Activated naive CD4-positive, alpha-beta T cell treated with anti-CD3 and anti-CD28 coated beads, Interleukin-2, amount 50 U/mL, for 16 hours (primary cell): ENCODE data around the gene POU6F2.

Experiments used
- DNase-seq: peaks from one replicate; pipeline ENCODE4 v3.0.0-alpha.2; 2020

POU6F2 gene

DNA sequence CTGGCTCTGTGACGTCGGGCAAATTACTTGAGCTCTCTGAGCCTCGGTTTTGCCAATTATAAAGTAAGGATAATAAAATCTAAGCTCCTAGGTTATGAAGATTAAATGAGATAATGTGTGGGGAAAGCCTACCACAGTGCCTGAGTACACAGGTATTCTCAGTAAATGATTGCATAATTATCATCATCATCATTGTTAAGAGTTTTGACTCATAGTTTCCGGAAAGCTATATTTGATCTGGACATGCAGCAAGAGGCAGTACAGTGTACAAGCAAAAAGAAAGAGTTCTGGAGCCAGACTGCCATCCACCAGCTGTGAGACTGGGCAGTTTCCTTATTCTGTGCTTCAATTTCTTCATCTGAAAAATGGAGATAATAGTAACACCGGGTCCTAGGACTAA is 432.9 kb downstream of the POU6F2 start:
- DNase-seq, result no peak

DNA sequence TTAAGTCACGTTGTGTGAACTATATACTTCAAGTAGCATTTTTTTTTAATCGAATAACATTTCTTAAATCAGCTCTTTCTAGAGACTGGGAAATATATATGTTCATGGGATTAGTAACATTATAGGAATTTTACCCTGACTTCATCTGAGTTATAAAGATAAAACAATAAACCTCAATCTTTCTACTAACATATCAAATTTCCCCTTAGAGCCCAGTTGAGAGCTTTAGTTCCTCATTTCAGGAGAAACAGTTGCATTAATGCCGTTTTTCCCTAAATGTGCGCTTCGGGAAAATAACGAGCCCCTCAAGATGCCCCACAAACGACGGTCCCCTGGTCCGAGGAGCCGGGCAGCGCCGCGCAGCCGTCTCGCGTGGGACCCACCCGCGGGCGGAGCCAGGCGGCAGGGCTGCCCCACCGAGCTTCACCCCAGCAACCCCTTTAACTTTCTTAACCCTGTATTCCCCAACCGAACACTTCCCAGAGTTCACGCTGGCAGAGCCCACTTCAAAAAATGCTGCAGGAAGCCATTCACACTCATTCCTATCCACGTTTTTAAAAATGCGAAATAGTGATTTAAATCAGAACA is 436.0 kb downstream of the POU6F2 start:
- no peak for DNase-seq

DNA sequence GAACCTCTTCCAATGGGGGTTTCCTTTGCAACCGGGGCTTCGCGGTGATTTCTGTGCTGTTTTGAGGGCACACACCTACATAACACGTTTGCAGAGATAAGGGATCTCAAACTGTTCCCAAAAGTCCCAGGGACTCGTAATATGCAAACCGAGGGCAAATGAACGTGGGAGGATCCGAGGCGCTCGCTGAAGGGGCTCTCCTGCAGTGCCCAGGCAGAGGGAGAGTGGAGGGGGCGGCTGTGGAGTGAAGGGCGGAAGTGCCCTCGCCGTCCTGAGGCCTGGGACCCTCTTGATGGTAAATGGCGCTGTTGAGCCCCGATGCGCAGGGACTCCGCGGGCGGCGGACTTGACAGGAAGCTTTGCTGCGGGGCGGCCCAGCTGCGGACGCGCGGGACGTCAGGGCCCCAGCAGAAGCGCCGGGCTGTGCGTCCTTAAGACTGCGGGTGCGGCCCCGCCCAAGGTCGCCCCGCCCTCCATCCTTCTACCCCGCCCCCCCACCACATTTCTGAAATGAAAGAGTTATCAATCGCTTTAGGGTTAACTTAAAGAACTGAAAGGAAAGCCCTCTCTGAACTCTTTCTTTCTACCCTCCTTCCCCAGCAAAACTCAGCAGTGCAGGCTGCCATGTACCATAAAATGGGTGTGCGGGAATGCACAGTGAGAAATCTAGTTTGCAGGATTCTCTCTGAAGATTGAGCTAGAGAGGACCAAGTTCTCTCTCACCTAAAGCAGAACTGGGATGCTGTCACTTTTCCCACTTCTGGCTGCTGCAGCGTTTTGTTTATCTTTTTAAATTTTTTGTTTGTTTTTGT is 436.7 kb downstream of the POU6F2 start:
- DNase-seq, result peak; percentile 40

DNA sequence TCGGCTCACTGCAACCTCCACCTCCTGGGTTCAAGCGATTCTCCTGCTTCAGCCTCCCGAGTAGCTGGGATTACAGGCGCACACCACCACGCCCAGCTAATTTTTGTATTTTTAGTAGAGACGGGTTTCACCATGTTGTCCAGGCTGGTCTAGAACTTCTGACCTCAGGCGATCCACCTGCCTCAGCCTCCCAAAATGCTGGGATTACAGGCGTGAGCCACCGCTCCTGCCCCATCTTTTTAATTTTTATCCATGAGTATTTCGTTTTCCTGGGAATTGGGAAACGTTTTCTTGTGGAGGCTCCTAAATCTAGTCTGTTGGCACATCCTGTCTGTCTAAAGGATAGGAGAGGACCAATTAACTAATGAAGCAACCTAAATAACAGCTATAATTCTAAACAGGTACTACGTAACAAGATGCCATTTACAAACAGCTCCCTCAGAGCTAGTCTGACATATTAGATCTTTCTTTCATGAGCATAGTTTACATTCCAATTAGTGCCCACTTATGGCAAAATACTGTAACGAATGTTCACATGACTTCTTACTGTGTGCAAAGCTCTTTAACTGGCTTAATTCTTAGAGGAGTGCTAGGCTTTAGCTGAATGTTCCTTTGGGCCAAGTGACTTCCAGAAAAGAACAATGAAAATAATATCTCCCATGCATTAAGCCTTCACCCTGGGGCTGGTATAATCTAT is 437.5 kb downstream of the POU6F2 start:
- DNase-seq, result no peak

DNA sequence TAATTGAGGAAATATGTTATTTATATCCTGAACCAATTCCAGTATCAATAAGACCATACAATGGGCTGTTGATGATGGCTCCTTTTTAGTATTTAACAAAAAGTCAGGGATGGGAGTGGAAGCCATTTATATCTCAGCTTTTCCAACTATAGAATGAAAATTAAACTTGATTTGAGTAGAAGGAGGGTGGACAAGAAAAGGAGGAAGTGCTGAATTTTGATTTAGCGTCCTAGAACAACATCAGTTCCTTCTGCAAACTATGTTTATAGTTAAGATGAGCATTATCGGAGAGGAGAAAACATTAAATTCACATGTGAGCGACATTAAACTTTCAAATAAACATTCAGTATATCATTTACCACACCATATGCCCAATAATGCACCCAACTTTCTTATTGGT is 439.2 kb downstream of the POU6F2 start:
- no peak for DNase-seq

DNA sequence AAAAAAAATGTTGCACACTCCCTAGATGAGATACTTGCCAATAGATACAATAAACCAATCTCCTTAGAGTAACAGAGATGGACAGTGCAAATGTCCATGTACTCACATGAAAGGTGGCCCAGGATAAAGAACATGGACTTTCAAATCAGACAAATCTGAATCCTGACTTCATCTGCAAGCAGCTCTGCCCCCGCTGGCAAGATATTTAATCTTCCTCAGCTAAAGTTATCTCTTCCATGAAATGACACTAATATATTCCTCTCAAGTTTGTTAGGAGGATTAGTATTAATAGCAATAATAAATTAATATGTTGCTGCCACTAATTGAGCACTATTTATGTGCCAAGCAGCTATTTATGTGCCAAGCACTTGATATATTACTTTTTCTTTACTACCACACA is 439.9 kb downstream of the POU6F2 start:
- no peak for DNase-seq

DNA sequence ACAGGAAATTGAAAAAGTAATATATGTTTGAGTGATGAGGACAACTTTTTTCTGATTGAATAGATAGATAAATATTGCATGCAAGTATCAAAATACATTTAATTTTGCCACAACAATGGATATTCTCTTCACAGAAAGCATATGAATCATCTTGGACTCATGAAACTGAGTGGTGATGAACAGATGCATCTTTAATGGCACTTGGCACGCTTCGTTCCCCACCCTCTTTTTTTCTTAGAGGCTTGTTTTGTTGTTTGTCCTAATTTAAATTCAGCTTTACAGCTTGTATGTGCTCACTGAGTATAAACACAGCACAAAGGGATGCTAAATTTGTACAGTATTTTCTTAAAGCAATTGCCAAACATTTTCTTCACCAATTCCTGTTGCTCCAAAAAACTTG is 443.5 kb downstream of the POU6F2 start:
- no peak for DNase-seq

DNA sequence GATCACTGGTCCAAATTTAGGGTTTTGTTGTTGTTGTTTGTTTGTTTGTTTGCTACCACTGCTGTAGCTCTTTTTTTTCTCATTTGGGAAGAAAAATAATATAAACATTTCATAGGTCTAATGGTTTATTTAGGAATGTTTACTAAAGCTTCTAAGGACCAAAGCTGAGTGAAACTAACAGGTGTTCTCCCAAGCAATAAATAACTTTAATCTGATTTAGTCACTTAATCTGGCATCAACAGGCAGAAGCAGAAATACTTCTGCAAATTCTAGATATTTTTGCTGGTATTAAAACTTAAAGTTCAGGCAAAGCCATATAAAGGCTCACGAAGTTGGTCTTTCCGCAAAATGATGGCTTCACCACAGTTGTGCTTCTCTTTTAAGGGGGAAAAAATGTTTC is 444.0 kb downstream of the POU6F2 start:
- no peak for DNase-seq

DNA sequence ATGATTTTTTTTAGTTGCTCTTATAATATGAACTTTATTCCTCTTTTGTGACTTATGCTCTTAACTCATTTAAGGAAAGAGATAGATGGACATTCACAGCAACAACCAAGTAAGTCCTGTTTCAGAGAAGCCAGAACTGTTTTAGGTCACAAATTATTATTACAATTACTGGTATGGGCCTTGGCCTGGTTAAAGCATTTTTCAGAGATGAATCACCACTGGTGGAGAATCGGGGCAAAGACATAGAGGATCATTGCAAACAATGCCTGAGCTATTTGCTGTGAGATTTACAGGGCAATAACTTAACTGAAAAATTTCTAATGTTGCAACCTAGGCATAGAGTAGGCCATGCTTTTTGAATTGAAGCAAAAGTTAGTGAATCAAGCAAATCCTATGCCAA is 450.5 kb downstream of the POU6F2 start:
- DNase-seq, result no peak

DNA sequence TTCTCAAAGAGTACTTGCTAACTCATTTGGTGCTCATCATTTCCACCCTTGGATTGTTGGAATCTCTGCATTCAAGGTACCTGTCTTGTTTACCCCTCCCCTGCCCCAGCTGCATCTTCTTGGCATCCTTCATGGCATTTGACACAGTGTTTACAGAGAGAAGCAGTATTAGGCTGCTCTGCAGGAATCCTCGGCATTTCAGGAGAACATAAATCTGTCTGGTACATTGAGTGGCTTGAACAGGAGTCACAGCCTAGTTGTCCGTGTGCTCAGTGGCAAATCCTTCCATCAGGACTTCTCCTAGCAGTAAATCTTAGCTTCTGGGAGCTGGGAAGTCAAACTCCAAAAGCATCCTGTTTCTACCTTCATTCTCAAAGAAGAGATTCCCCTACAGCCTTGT is 451.7 kb downstream of the POU6F2 start:
- DNase-seq, result no peak

DNA sequence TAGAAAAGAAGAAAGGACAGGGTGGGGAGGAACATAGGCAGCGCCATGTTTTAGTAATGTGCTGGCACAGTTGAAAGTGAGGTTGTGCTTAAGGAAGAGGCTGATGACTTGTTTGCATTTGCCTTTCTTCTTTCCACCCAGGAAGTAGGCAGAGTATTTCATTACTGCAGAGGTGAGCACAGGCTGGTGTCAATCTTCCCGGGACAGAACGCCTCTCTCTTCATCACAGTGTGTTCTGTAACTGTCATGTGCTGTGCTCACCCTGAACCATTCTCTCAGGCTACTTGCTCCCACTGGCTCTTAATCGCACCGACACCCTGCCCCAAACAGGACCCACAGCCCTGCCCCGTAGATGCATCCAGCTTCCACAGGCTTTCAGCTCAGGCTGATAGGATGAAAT is 452.7 kb downstream of the POU6F2 start:
- no peak for DNase-seq

DNA sequence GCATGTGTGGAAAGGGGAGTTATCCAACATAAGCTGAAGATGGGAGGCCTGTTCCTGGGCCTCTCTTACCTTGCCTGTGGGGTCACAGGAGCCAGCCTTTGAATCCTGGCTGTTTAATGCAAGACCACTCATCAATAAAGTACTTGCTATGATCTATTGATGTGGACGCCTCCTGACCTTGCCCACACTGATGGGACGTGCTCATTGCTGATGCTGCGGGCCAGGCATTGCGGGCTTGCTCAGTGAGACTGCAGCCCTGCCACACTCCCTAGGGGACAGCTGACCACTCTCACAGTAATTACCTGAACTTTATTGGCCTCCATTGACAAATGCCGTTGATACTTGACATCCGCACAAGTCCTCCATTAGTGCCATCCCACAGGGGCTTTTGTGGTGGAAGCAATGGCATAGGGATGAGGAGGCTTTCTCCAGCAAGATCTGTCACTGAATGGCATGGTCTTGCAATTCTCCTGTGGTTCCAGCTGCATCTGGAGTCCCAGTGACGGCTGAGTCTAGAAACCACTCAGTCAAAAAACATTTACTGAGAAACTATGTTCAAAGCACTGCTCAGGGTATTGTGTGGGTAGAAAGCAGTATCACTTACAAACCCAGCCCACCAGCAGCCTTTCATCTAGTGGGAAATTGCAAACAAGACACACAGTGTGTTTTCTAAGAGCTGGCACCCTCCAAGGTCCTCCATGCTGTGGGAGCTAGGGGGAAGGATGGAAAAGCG is 453.4 kb downstream of the POU6F2 start:
- DNase-seq, result no peak

DNA sequence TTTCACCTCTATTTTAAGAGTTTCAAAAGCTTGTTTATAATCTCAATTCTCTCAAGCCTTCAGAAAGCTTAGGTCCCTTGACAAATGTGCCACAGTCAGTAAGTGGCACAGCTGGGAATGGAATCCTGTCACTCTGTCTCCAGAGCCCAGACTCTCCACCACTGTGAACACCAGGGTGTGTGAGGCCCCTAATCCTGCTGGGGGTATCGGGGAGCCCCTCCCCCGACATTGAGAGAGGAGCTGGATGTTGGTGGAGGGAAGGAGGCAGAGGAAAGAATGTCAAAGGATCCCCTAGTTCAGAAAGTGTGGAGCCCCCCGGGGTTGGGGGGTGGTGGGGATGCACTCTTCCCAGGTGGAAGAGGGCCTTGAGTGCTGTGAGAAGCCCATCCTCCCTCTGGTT is 454.7 kb downstream of the POU6F2 start:
- no peak for DNase-seq

DNA sequence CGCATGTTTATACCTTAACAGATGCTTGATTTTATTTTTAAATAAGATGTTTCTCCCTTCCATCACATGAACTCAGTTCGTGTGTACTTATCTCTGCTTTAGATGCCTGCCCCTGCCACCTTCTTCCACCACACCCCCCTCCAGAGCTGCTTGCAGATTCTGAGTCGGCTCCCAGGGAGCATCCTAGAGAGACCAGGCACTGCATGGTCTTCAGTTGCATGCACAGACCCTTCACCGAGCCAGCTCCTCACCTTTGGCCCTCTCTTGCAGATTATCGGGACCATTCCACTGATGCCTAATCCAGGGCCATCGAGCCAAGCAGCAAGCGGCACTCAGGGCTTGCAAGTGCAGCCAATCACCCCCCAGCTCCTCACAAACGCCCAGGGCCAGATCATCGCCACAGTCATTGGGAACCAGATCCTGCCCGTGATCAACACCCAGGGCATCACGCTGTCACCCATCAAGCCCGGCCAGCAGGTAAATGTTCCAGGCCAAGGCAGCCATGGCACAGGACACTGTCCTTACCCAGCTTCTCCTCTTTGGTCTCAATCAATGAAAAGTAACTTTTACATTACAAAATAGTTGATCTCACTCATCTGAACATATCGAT is 455.2 kb downstream of the POU6F2 start:
- no peak for DNase-seq

DNA sequence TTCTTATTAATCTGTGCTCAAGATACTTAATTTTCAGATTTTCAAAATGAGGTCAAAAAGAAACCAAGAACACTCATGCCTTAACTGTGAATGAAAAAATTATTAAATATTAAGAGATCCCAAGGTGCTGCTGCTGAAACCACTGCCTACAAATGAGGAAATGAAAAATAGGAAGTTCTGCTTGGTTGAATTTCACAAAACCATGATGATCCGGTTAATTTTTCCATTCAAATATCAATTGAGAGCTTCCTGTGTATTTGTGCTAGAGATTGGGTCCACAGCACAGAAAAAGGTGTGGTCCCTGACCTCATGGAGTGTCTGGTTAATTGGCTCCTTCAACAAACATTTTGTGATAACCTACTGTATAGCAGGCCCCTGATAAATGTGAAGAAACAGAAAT is 455.8 kb downstream of the POU6F2 start:
- DNase-seq, result no peak

DNA sequence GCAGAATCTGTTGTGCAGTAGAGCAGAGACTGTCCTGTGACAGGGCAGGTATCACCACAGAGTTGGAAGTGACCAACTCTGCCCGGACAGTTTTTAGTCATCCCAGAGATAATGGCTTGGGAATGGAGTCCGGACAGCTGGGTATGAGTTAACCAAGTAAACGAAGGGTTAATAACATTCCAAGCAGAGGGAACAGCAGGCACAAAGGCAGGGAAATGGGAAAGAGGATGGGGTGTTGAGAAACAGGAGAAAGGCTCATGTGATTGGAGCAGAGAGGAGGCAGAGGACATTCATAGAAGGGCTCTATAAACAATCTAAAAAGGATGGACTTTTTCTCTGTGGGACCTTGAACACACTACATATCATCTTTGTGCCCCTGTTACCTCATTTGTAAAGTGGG is 456.3 kb downstream of the POU6F2 start:
- DNase-seq, result no peak

DNA sequence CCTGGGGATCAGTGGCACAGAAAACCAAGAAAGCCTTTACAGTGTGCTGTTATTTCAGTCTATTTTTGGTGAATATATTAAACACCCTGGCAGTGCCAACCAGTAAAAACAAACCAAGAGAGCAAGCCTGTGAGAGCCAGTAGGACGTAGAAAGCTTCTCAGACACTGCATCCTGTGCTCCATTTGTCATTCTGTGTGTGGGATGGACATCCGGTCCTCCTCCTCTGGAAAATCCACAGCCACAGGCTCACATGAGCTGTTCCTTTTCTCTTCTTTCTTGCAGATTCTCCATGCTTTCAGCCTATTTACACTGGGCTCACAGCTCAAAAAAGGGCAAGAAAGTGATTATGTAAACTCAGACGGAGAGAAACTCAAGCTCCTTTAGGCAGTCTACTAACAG is 468.8 kb downstream of the POU6F2 start:
- DNase-seq, result no peak

DNA sequence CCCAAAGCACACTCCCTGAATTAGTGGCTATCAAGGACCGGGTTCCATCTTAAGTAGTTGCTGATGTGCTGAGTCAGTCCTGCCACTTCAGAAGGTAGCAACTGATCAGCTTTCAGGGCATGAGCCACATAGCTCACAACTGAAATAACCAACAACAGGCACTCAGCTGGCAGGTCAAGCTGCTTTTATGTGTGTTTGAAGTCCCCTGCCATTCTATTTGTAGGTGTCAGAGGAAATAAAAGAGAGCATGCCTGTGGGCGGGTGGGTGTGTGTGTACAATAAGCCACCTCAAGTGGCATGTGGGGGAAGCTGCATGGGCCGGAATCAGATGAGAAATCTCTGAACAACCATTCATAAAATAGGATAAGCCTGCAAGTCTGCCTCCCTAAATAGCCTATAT is 474.2 kb downstream of the POU6F2 start:
- DNase-seq, result no peak

DNA sequence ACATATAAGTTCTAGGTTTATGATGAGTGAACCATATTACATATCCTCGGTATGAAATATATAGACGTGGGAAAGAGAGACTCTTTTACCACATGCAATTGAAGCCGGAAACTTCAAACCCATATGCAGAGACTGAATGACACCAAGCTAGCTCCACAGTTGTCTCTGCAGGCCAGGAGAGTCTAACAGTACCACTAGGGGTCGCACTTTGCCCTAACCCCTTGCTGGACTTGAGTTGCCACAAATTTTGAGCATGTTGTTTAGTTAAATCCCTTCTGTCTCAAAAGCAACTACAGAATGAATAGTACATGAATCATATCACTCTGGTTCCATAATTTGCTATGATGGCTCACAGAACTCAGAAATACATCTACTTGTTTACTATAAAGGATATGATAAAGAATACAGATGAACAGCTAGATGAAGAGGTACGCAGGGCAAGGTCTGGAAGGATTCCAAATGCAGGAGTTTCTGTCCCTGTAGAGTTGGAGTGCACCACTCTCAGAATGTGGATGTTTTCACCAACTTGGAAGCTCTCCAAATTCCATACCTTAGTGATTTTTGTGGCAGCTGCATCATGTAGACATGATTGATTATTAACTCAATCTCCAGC is 476.1 kb downstream of the POU6F2 start:
- peak; percentile 43 for DNase-seq

DNA sequence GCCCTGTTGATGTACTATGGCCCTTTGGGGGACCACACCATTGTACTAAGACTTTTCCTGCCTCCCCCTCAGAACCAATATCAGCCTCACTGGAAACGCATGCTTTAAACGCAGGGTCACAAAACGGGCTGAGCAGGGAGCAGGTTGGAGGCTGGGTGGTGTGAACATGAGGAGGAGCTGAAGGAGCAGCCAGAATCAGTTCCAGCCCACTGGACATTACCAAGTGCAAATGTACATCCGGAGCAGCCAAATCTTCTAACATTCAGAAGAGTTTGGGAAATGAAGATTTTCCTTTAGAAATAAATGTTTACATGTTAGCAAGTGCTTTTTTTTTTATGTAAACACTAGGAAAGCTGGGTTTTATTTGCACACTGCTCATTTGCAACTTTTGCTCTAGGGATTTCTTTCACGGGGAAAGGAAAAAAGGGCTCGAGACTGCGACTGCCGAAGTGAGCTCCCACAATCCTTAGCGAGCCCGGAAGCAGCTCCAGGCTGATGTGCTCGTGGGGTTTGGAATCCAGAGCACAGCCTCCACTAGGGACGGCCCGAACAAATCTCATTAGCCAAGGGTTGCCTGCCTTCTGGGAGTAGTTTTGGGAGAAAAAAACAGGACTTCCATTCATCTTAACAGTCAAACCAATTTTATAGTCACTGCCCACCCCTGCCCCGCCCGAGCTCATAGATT is 480.5 kb downstream of the POU6F2 start:
- no peak for DNase-seq

DNA sequence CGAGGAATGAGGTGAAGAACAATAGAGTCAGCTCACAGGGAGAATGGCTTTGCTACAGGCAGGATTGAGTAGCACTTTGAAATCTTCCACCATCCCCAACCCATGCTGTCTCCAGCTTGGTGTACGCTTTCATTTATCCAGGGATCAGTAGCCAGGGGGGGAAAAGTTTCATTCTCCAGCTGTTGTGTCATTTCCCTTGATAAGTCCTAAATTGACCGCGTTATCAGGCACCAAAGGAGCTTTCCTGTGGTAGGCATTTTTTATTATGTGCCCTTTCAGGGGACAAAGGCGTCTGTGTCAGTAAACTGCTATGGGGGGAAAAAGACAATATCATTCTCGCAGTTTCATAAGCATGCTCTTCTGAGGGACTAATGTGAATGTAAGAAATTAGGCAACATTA is 481.9 kb downstream of the POU6F2 start:
- DNase-seq, result no peak

DNA sequence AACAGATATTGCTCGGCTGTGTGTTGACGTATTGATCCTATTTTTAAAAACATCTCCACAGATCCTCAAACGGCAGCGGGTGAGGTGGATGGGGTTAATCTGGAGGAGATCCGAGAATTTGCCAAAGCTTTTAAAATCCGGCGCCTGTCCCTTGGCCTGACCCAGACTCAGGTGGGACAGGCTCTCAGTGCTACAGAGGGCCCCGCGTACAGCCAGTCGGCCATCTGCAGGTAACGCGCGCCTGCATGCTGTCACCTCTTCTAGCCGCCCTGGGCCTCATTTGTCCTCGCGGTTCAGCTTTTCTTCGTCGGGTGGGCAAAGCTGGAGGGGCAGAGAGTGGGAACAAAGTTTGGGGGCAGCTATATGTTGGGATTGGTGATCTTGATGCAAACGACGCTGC is 482.8 kb downstream of the POU6F2 start:
- DNase-seq, result no peak
